HL-60 (cell line): ENCODE data around the gene USP3.

ENCODE experiments used
- DNase-seq, 2 experiments: peaks; one replicate each; pipeline ENCODE4 v3.0.0-alpha.2; 2010 to 2020; ENCODE audit warnings: low read depth in 1 of 2, low spot score in 1 of 2
- H3K27ac ChIP-seq: fragments of 250-450 bp; sonication (Bioruptor Pico); replicated peaks from 2 replicates; pipeline ENCODE4 v1.5.1; 2020; ENCODE audit warnings: mild to moderate bottlenecking, moderate library complexity
- H3K27me3 ChIP-seq: fragments of 250-450 bp; sonication (Bioruptor Pico); 2 replicates; pipeline ENCODE4 v1.5.1; 2021; ENCODE audit warnings: mild to moderate bottlenecking, moderate library complexity; ENCODE audit not compliant: insufficient read depth, poor library complexity, severe bottlenecking
- H3K4me3 ChIP-seq: replicated peaks from 2 replicates; pipeline ENCODE4 v1.5.1; 2011; ENCODE audit warnings: mild to moderate bottlenecking, control low read depth, low read length; ENCODE audit not compliant: insufficient read depth
- CTCF ChIP-seq: IDR thresholded peaks from one replicate; pipeline ENCODE4 v1.5.1; 2011; ENCODE audit warnings: low read length, control low read depth, inconsistent platforms; ENCODE audit not compliant: insufficient read depth
- GABPA ChIP-seq: IDR thresholded peaks from 2 replicates; pipeline ENCODE4 v1.6.1; 2012; ENCODE audit warnings: low read depth
- POLR2AphosphoS5 ChIP-seq: IDR thresholded peaks from 2 replicates; pipeline ENCODE4 v1.6.1; 2012; ENCODE audit warnings: low read depth
- REST ChIP-seq: IDR thresholded peaks from 2 replicates; pipeline ENCODE4 v1.6.1; 2012; ENCODE audit warnings: low read depth; ENCODE audit not compliant: insufficient replicate concordance
- SPI1 ChIP-seq: IDR thresholded peaks from 2 replicates; pipeline ENCODE4 v1.6.1; 2012; ENCODE audit warnings: low read depth, mild to moderate bottlenecking, borderline replicate concordance

The USP3 gene

GRCh38 chr15:63474810-63475316, 29.5 kb upstream of the USP3 start:
- TF ChIP-seq CTCF (no peak), SPI1 (no peak)
- Histone ChIP-seq H3K27ac (no peak overlapping the region), H3K27me3 (no peaks in the 10 kb centered on the region), H3K4me3 (no peak overlapping the region)
- no peak for DNase-seq

- Histone ChIP-seq H3K27me3 (no peaks in the 10 kb centered on the region), H3K4me3 (no peak overlapping the region), H3K27ac (no peak overlapping the region)
- no peak for TF ChIP-seq GABPA
- no peak for TF ChIP-seq REST
- TF ChIP-seq CTCF = no peak
- no peak for TF ChIP-seq SPI1
- no peak for TF ChIP-seq POLR2AphosphoS5
- no peak for DNase-seq
Observed at GRCh38 chr15:63475707-63476106, 28.7 kb upstream of the USP3 start.

- TF ChIP-seq CTCF (no peak), GABPA (no peak), REST (no peak)
- Histone ChIP-seq H3K27ac (no peak overlapping the region), H3K4me3 (no peak overlapping the region), H3K27me3 (no peaks in the 10 kb centered on the region)
- no peak for DNase-seq
Observed at GRCh38 chr15:63476229-63476632, 28.2 kb upstream of the USP3 start.

- TF ChIP-seq POLR2AphosphoS5 (no peak), CTCF (no peak), REST (no peak), SPI1 (no peak), GABPA (no peak)
- H3K27me3 ChIP-seq = no peaks in the 10 kb centered on the region
- H3K4me3 ChIP-seq = no peak overlapping the region
- no peak overlapping the region for H3K27ac ChIP-seq
- DNase-seq = no peak
Observed at GRCh38 chr15:63478243-63478642, 26.1 kb upstream of the USP3 start.
